HCT116 (cell line): ENCODE measurements around the gene COL18A1. TPM values are rescaled to one million over a fixed set of nuclear protein-coding genes. Genes with fewer than 3 reads are reported as not detected.

Source experiments
- ATAC-seq: fragments of 200-7000 bp; cut with Tn5 transposase; 2 replicates; pipeline ENCODE4 v1.9.1; 2020; ENCODE audit warnings: mild to moderate bottlenecking, moderate library complexity
- BruUV-seq: library from RNA; stranded (reverse); fragments of 400-500 nt; replicated peaks from 2 replicates; lab custom pipeline; 2021; lab: Mats Ljungman, UMichigan
- CTCF ChIA-PET: fragments of 300-600 bp; sonication (Branson Sonifier 250); formaldehyde crosslinking; loops from one replicate; lab custom pipeline; 2021; ENCODE audit warnings: antibody characterized with exemption; lab: Charles Lee
- POLR2A ChIA-PET: fragments of 300-600, 350-600 bp; sonication (Branson Sonifier 250); formaldehyde crosslinking; loops from one replicate; lab custom pipeline; 2021; ENCODE audit warnings: antibody characterized with exemption; lab: Charles Lee
- RAD21 ChIA-PET, 2 experiments: fragments of 300-600 bp; sonication (Branson Sonifier 250); formaldehyde crosslinking; loops; one replicate each; lab custom pipeline; 2023; ENCODE audit warnings: low total read pairs in 2 of 2; ENCODE audit not compliant: uncharacterized antibody in 2 of 2, unreplicated experiment in 2 of 2, low non-redundant PET in 1 of 2; lab: Charles Lee
- DNase-seq: peaks from one replicate; pipeline ENCODE4 v3.0.0-alpha.2; 2010; ENCODE audit warnings: low read depth, low spot score
- H2AFZ ChIP-seq: fragments of 200-600 bp; shearing (Covaris generic), sonication (generic); 2 replicates; pipeline ENCODE4 v1.6.1; 2017; ENCODE audit warnings: low read depth, mixed run types, mixed read lengths, antibody characterized with exemption, low read length; ENCODE audit not compliant: poor library complexity, severe bottlenecking
- H3K27ac ChIP-seq: 2 replicates; pipeline ENCODE4 v1.5.1; 2012; ENCODE audit warnings: low read depth, low read length
- H3K27me3 ChIP-seq: fragments of 200-600 bp; sonication (generic); 2 replicates; pipeline ENCODE4 v1.6.1; 2016; ENCODE audit warnings: mixed run types, low read length, mixed read lengths; ENCODE audit not compliant: insufficient read depth
- H3K36me3 ChIP-seq, 2 experiments: fragments of 200-500 bp in 1 of 2; fragments of 200-600 bp in 1 of 2; sonication (Bioruptor generic) in 1 of 2; sonication (generic) in 1 of 2; 2 replicates each; pipeline versions ENCODE4 v1.5.1 to v1.6.1; 2014 to 2016; ENCODE audit warnings: low read length in 2 of 2, inconsistent platforms in 1 of 2, mixed read lengths in 1 of 2, mixed run types in 1 of 2; ENCODE audit not compliant: insufficient read depth in 2 of 2, control insufficient read depth in 1 of 2
- H3K4me1 ChIP-seq, 2 experiments: fragments of 200-600 bp in 1 of 2; sonication (generic) in 1 of 2; 2 replicates each; pipeline versions ENCODE4 v1.5.1 to v1.6.1; 2012 to 2017; ENCODE audit warnings: low read length in 2 of 2, inconsistent platforms in 1 of 2, mild to moderate bottlenecking in 1 of 2, mixed read lengths in 1 of 2, mixed run types in 1 of 2, moderate library complexity in 1 of 2; ENCODE audit not compliant: insufficient read depth in 2 of 2, control insufficient read depth in 1 of 2
- H3K4me2 ChIP-seq: fragments of 200-600 bp; sonication (generic); 2 replicates; pipeline ENCODE4 v1.6.1; 2017; ENCODE audit warnings: mixed run types, low read length, mixed read lengths
- H3K4me3 ChIP-seq, 2 experiments: fragments of 200-600 bp in 1 of 2; sonication (generic) in 1 of 2; replicated peaks in 1 of 2; 2 replicates each; pipeline ENCODE4 v1.5.1; 2011 to 2016; ENCODE audit warnings: low read length in 2 of 2, control low read depth in 1 of 2, low read depth in 1 of 2, mild to moderate bottlenecking in 1 of 2, mixed read lengths in 1 of 2, mixed run types in 1 of 2
- H3K79me2 ChIP-seq: fragments of 200-600 bp; sonication (generic); 2 replicates; pipeline ENCODE4 v1.6.1; 2017; ENCODE audit warnings: mild to moderate bottlenecking, mixed run types, low read length, moderate library complexity, mixed read lengths; ENCODE audit not compliant: insufficient read depth
- H3K9ac ChIP-seq: fragments of 200-600 bp; sonication (generic); 2 replicates; pipeline ENCODE4 v1.6.1; 2016; ENCODE audit warnings: low read length, mixed read lengths
- H3K9me2 ChIP-seq: fragments of 200-600 bp; sonication (generic), shearing (Covaris generic); 2 replicates; pipeline ENCODE4 v1.6.1; 2017; ENCODE audit warnings: mixed run types, mild to moderate bottlenecking, moderate library complexity; ENCODE audit not compliant: insufficient read depth
- H3K9me3 ChIP-seq, 2 experiments: fragments of 200-500 bp in 1 of 2; fragments of 200-600 bp in 1 of 2; sonication (Bioruptor generic) in 1 of 2; sonication (generic) in 1 of 2; 2 replicates each; pipeline ENCODE4 v1.6.1; 2014 to 2017; ENCODE audit warnings: low read length in 2 of 2, mixed read lengths in 2 of 2, inconsistent platforms in 1 of 2, low read depth in 1 of 2, mild to moderate bottlenecking in 1 of 2, mixed run types in 1 of 2, moderate library complexity in 1 of 2; ENCODE audit not compliant: control insufficient read depth in 1 of 2, insufficient read depth in 1 of 2
- H4K20me1 ChIP-seq: fragments of 200-600 bp; sonication (generic), shearing (Covaris generic); 2 replicates; pipeline ENCODE4 v1.6.1; 2017; ENCODE audit warnings: mixed run types, mild to moderate bottlenecking, moderate library complexity; ENCODE audit not compliant: insufficient read depth
- ATF3 ChIP-seq: IDR thresholded peaks from 2 replicates; pipeline ENCODE4 v1.6.1; 2012
- CEBPB ChIP-seq: IDR thresholded peaks from 2 replicates; pipeline ENCODE4 v1.6.1; 2012; ENCODE audit warnings: low read depth
- ELF1 ChIP-seq: IDR thresholded peaks from 2 replicates; pipeline ENCODE4 v1.6.1; 2012; ENCODE audit warnings: low read depth, borderline replicate concordance
- EZH2phosphoT487 ChIP-seq: fragments of 200-600 bp; IDR thresholded peaks from 2 replicates; pipeline ENCODE4 v1.6.1; 2018; ENCODE audit warnings: antibody characterized with exemption, borderline replicate concordance
- JUND ChIP-seq: IDR thresholded peaks from 2 replicates; pipeline ENCODE4 v1.6.1; 2012
- MAX ChIP-seq: IDR thresholded peaks from 2 replicates; pipeline ENCODE4 v1.6.1; 2012
- POLR2A ChIP-seq: IDR thresholded peaks from 2 replicates; pipeline ENCODE4 v1.7.0; 2011; ENCODE audit warnings: borderline replicate concordance; ENCODE audit not compliant: insufficient read depth, insufficient read length; ENCODE audit errors: extremely low read depth
- POLR2AphosphoS5 ChIP-seq: IDR thresholded peaks from 2 replicates; pipeline ENCODE4 v1.6.1; 2011; ENCODE audit warnings: mild to moderate bottlenecking, low read depth, low read length, moderate library complexity
- RAD21 ChIP-seq: IDR thresholded peaks from 2 replicates; pipeline ENCODE4 v1.6.1; 2012; ENCODE audit warnings: low read depth, mild to moderate bottlenecking
- REST ChIP-seq: IDR thresholded peaks from 2 replicates; pipeline ENCODE4 v1.6.1; 2012; ENCODE audit warnings: low read depth
- SRF ChIP-seq: IDR thresholded peaks from 2 replicates; pipeline ENCODE4 v1.6.1; 2012; ENCODE audit warnings: low read depth
- YY1 ChIP-seq: IDR thresholded peaks from 2 replicates; pipeline ENCODE4 v1.6.1; 2011; ENCODE audit warnings: low read length, low read depth, moderate library complexity, mild to moderate bottlenecking; ENCODE audit not compliant: insufficient replicate concordance; ENCODE audit errors: extremely low read depth
- ZBTB33 ChIP-seq: IDR thresholded peaks from 2 replicates; pipeline ENCODE4 v1.6.1; 2011; ENCODE audit warnings: mild to moderate bottlenecking, low read length, moderate library complexity; ENCODE audit not compliant: insufficient replicate concordance; ENCODE audit errors: extremely low read depth
- ZNF274 ChIP-seq: fragments of 200-500 bp; sonication (Bioruptor generic); IDR thresholded peaks from 2 replicates; pipeline ENCODE4 v1.6.1; 2014; ENCODE audit warnings: mild to moderate bottlenecking, low read depth, low read length, inconsistent platforms
- intact Hi-C: fragments of 100-400 bp; cut with micrococcal nuclease; formaldehyde crosslinking; loops from 2 replicates; pipeline ENCODE4 v1.10.0; 2022
- total RNA-seq: library from RNA; stranded (reverse); gene quantifications from one replicate; pipeline ENCODE4 v1.2.1, GENCODE V29; 2021; ENCODE audit not compliant: unreplicated experiment

The COL18A1 gene
- total RNA-seq, 1 experiment from 2014 or later = 59.5 TPM

GRCh38 chr21:45521241-45521640 is 116.3 kb downstream of the COL18A1 start (continued):
- no peak for TF ChIP-seq REST
- TF ChIP-seq MAX = no peak

GRCh38 chr21:45522381-45522780 is 117.4 kb downstream of the COL18A1 start:
- Histone ChIP-seq H3K9ac (no peak overlapping the region), H3K4me2 (no peak overlapping the region), H3K36me3 (peaks cover 12 to 68% of the 10 kb centered on the region in 2 experiments), H3K27me3 (no peaks in the 10 kb centered on the region), H3K9me3 (peaks cover 20 to 23% of the 10 kb centered on the region in 2 experiments; a peak in 3 of 4 replicates), H3K79me2 (peaks cover 66% of the 10 kb centered on the region), H3K4me1 (no peaks in the 10 kb centered on the region), H3K4me3 (no peak overlapping the region), H4K20me1 (peaks cover 4% of the 10 kb centered on the region; the same call in 1 of the 2 replicates), H3K27ac (no peak overlapping the region), H3K9me2 (no peaks in the 10 kb centered on the region), H2AFZ (no peak overlapping the region)
- CTCF ChIA-PET = no interaction called here
- no peak for TF ChIP-seq ZBTB33
- TF ChIP-seq POLR2AphosphoS5 = no peak
- TF ChIP-seq RAD21 = no peak
- TF ChIP-seq CEBPB = no peak
- TF ChIP-seq ELF1 = no peak
- no peak for TF ChIP-seq POLR2A
- TF ChIP-seq ATF3 = no peak
- no peak for TF ChIP-seq JUND
- TF ChIP-seq SRF = no peak
- TF ChIP-seq EZH2phosphoT487 = no peak
- TF ChIP-seq MAX = no peak
- no peak for TF ChIP-seq YY1
- TF ChIP-seq ZNF274 = no peak
- intact Hi-C loops = no loop called here
- ATAC-seq (no peak), DNase-seq (no peak)
- BruUV-seq = no TSS peak
- RAD21 ChIA-PET = no interaction called here
- POLR2A ChIA-PET = no interaction called here
